Karpas-422 (cell line): ENCODE measurements around the gene ANGPTL2. TPM values are rescaled to one million over a fixed set of nuclear protein-coding genes. Genes with fewer than 3 reads are reported as not detected.

ENCODE experiments used
- DNase-seq: peaks from one replicate; pipeline ENCODE4 v3.0.0-alpha.2; 2015
- H2AFZ ChIP-seq: fragments of 200-600 bp; sonication (generic); 2 replicates; pipeline ENCODE4 v1.6.1; 2014; ENCODE audit warnings: antibody characterized with exemption, low read length, mixed read lengths
- H3K27ac ChIP-seq: fragments of 200-600 bp; sonication (generic); 2 replicates; pipeline ENCODE4 v1.5.1; 2014; ENCODE audit warnings: mild to moderate bottlenecking, low read length, moderate library complexity
- H3K27me3 ChIP-seq: fragments of 200-600 bp; sonication (generic); 2 replicates; pipeline ENCODE4 v1.6.1; 2014; ENCODE audit warnings: low read length, mixed read lengths
- H3K36me3 ChIP-seq: fragments of 200-600 bp; sonication (generic); 2 replicates; pipeline ENCODE4 v1.6.1; 2014; ENCODE audit warnings: low read length, mixed read lengths; ENCODE audit not compliant: insufficient read depth
- H3K4me1 ChIP-seq: fragments of 200-600 bp; sonication (generic); 2 replicates; pipeline ENCODE4 v1.6.1; 2014; ENCODE audit warnings: mild to moderate bottlenecking, low read length, mixed read lengths
- H3K4me2 ChIP-seq: fragments of 200-600 bp; sonication (generic); 2 replicates; pipeline ENCODE4 v1.6.1; 2014; ENCODE audit warnings: low read length, low read depth, mild to moderate bottlenecking; ENCODE audit not compliant: poor library complexity, severe bottlenecking
- H3K4me3 ChIP-seq: fragments of 200-600 bp; sonication (generic); 2 replicates; pipeline ENCODE4 v1.5.1; 2014; ENCODE audit warnings: mild to moderate bottlenecking, antibody characterized with exemption, low read length, mixed read lengths
- H3K79me2 ChIP-seq: fragments of 200-600 bp; sonication (generic); 2 replicates; pipeline ENCODE4 v1.6.1; 2014; ENCODE audit warnings: mild to moderate bottlenecking, low read length, mixed read lengths
- H3K9ac ChIP-seq: fragments of 200-600 bp; sonication (generic); 2 replicates; pipeline ENCODE4 v1.6.0; 2014; ENCODE audit warnings: low read length
- H3K9me2 ChIP-seq: fragments of 200-600 bp; sonication (generic), shearing (Covaris generic); replicated peaks from 2 replicates; pipeline ENCODE4 v1.6.0; 2014; ENCODE audit warnings: mild to moderate bottlenecking, low read length, moderate library complexity; ENCODE audit not compliant: insufficient read depth
- H3K9me3 ChIP-seq: fragments of 300-700, 200-600 bp; sonication (generic); 2 replicates; pipeline ENCODE4 v1.6.1; 2014; ENCODE audit warnings: low read length, mixed read lengths
- H4K20me1 ChIP-seq: fragments of 200-600 bp; sonication (generic); 2 replicates; pipeline ENCODE4 v1.6.1; 2014; ENCODE audit warnings: mild to moderate bottlenecking, antibody characterized with exemption, low read length, low read depth; ENCODE audit not compliant: insufficient read depth
- total RNA-seq: library from RNA; depleted of rRNA; stranded (reverse); fragments of >200 nt; shearing (Covaris generic); gene quantifications from 2 replicates; pipeline ENCODE4 v1.2.3, GENCODE V29; 2014; ENCODE audit warnings: low replicate concordance

ANGPTL2 gene
- total RNA-seq, 1 experiment from 2014 or later: not detected

DNA sequence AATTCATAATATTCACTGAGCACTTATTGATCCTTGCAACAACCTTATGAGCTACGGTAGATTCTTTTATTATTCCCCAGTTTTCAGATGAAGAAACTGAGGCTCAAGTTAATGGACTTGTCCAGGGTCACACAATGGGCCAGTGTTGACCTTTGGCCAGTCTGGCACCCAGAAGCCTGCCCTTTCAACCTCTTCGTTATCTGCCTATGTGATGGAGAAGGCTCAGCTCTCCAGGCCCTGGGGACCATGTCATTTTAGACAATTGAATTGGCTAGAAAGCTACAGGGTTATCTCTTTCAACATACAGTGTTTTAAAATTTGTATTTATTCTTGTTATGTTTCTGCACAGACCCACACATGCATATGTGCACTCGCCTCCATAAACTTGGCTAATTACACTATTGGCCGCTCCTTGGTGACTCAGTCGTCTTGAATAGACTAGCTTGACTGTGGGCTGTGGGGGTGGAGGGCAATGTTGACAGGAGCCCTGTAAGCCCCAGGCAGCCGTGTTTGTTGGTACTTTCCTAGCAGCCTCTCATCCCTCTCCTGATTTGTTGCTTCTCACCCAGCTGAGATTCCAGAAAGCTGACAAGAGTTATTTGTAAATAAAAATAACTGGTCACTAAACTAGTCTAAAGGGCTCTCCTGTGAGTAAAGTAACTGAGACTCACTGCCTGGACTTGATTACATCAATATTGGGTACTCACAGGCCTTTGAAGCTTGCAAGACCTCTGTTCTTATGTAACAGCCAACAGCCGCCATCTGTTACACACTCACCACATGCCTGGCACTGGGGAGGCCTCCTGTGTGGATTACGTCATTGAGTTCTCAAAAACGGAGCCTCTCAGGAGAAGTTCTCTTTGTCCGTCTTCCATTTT, 8.5 kb upstream of the ANGPTL2 start:
- H3K79me2 ChIP-seq: no peaks in the 10 kb centered on the region
- H3K4me1 ChIP-seq: no peaks in the 10 kb centered on the region
- H3K4me2 ChIP-seq: no peak overlapping the region
- no peaks in the 10 kb centered on the region for H3K36me3 ChIP-seq
- H3K4me3 ChIP-seq: no peak overlapping the region
- no peaks in the 10 kb centered on the region for H3K9me3 ChIP-seq
- DNase-seq: no peak
- no peak overlapping the region for H3K27ac ChIP-seq
- H3K27me3 ChIP-seq: no peaks in the 10 kb centered on the region; the same call in 1 of the 2 replicates
- peaks cover 4% of the 10 kb centered on the region; the same call in 1 of the 2 replicates for H4K20me1 ChIP-seq
- no peaks in the 10 kb centered on the region for H3K9me2 ChIP-seq
- H3K9ac ChIP-seq: no peak overlapping the region
- no peak overlapping the region for H2AFZ ChIP-seq

DNA sequence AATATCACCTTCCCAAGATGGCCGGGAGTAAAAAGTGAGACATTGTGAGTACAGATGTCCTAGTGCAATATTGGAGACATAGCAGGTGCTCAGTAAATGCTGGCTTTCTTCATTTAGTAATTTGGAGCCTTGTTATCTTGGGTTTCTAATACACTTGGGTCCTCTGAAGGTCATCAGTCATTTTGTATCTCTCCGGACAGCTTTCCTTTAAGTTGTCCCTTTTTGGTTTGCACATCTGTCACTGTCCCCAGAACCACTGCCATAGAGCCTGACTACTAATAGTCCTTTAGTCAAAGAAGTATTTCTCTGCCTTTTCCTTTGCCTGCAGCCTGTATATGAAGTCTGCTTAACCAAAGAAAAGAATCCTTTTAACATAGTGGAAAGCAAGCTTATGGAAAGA, 7.8 kb upstream of the ANGPTL2 start:
- H4K20me1 ChIP-seq: peaks cover 4% of the 10 kb centered on the region; the same call in 1 of the 2 replicates
- H3K27me3 ChIP-seq: no peaks in the 10 kb centered on the region; the same call in 1 of the 2 replicates
- no peak overlapping the region for H2AFZ ChIP-seq
- no peak overlapping the region for H3K4me3 ChIP-seq
- H3K27ac ChIP-seq: no peak overlapping the region
- no peak overlapping the region for H3K4me2 ChIP-seq
- H3K4me1 ChIP-seq: no peaks in the 10 kb centered on the region
- no peak overlapping the region for H3K9ac ChIP-seq
- H3K9me2 ChIP-seq: no peaks in the 10 kb centered on the region
- H3K9me3 ChIP-seq: no peaks in the 10 kb centered on the region
- no peaks in the 10 kb centered on the region for H3K36me3 ChIP-seq
- DNase-seq: no peak
- no peaks in the 10 kb centered on the region for H3K79me2 ChIP-seq

DNA sequence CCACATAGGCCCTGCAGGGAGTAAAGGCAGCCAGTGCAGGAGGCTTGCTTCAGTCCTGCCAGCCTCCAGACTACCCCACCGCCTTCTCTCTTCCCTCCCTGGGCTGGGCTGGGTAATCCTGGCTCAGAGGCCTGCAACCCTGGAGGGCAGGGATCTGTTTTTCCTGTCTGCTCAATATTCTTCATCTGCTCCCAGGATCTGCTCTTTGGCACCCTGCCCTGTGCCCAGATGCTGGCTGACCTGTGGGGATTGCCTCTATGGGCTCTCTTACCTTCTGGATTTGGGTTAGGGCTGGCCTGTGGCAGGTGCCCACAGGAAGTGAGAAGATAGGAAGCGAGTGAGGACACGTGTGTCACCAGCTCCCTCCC, 7.3 kb upstream of the ANGPTL2 start:
- H4K20me1 ChIP-seq: peaks cover 4% of the 10 kb centered on the region; the same call in 1 of the 2 replicates
- no peak overlapping the region for H3K27ac ChIP-seq
- no peak for DNase-seq
- H3K9me3 ChIP-seq: no peaks in the 10 kb centered on the region
- H3K9ac ChIP-seq: no peak overlapping the region
- H2AFZ ChIP-seq: no peak overlapping the region
- H3K4me2 ChIP-seq: no peak overlapping the region
- H3K4me3 ChIP-seq: no peak overlapping the region
- no peaks in the 10 kb centered on the region for H3K4me1 ChIP-seq
- H3K27me3 ChIP-seq: no peaks in the 10 kb centered on the region; the same call in 1 of the 2 replicates
- H3K9me2 ChIP-seq: no peaks in the 10 kb centered on the region
- no peaks in the 10 kb centered on the region for H3K79me2 ChIP-seq
- H3K36me3 ChIP-seq: no peaks in the 10 kb centered on the region

DNA sequence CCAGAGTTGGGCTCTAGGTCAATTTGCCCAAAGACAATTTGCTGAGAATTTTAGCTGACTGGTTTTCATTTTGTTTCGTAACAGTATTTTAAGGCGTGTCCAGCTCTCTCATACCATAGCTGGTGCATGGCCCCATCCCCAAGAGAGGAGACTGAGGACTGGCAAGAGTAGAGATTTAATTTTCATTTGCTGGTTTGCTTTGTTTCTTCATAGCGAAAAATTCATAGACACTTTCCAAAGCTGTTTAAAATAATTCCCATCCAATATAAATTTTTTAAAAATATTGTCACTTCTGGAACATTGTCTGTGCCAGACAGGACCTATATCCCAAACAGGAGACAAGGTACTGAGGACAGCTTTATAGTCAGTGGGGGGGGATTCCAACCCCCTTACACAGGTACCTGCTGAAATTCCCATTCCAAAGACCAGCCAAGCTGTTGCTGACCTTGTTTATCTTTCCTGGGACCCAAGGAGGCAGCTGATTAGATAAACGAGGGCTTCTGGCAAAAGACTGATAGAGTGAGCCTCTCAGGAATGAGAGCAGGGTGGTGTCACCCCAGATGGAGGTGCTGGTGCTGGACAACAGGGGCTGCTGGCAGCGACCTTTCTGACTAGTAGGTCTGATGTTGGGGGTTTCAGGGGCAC, 6.8 kb upstream of the ANGPTL2 start:
- no peaks in the 10 kb centered on the region for H3K79me2 ChIP-seq
- H3K4me3 ChIP-seq: no peak overlapping the region
- H3K27me3 ChIP-seq: no peaks in the 10 kb centered on the region; the same call in 1 of the 2 replicates
- H3K9me3 ChIP-seq: no peaks in the 10 kb centered on the region
- no peak overlapping the region for H3K9ac ChIP-seq
- H3K4me1 ChIP-seq: no peaks in the 10 kb centered on the region
- H4K20me1 ChIP-seq: peaks cover 4% of the 10 kb centered on the region
- H3K36me3 ChIP-seq: no peaks in the 10 kb centered on the region
- H3K4me2 ChIP-seq: no peak overlapping the region
- no peak overlapping the region for H3K27ac ChIP-seq
- H3K9me2 ChIP-seq: no peaks in the 10 kb centered on the region
- no peak for DNase-seq
- no peak overlapping the region for H2AFZ ChIP-seq

DNA sequence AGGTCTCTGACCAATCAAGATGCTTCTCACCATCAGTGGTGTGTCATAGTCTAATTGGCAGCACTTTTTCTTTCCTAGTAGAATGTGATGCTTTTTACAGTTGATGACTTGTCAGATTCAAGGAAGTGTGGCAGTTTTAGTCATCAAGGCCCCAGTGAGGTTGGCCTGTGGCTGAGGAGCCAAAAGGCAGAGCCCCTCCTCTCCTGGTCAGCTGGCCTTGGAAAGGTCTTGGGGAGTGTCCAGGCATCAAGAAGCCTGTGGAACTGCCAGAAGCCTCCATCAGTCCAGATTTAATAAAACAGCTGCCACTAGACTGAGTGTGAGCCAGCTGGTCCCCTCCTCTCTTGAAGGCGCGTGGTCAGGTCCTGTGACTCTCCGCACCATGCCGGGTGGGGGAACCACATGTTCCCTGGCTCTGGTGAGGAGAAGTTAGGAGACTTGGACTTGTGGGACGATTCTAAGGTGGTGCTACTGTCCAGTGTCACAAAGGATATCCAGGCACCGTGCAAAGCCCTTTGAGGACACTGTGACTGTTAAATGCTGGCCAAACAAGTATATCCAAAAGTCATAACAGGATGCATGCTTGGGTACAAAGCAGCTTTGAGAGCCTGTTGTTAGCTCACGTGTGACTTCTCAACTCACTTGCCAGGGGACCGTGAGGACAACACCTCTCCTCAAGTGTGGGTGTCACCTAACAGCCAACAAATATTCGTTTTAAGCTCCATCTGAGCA, 6.1 kb upstream of the ANGPTL2 start:
- H3K4me1 ChIP-seq: no peaks in the 10 kb centered on the region
- no peak for DNase-seq
- H3K9ac ChIP-seq: no peak overlapping the region
- no peak overlapping the region for H3K4me3 ChIP-seq
- H3K9me2 ChIP-seq: no peaks in the 10 kb centered on the region
- H3K4me2 ChIP-seq: no peak overlapping the region
- H3K27me3 ChIP-seq: no peaks in the 10 kb centered on the region
- H3K27ac ChIP-seq: no peak overlapping the region
- H4K20me1 ChIP-seq: peaks cover 4% of the 10 kb centered on the region
- H2AFZ ChIP-seq: no peak overlapping the region
- no peaks in the 10 kb centered on the region for H3K79me2 ChIP-seq
- H3K36me3 ChIP-seq: no peaks in the 10 kb centered on the region
- H3K9me3 ChIP-seq: no peaks in the 10 kb centered on the region

DNA sequence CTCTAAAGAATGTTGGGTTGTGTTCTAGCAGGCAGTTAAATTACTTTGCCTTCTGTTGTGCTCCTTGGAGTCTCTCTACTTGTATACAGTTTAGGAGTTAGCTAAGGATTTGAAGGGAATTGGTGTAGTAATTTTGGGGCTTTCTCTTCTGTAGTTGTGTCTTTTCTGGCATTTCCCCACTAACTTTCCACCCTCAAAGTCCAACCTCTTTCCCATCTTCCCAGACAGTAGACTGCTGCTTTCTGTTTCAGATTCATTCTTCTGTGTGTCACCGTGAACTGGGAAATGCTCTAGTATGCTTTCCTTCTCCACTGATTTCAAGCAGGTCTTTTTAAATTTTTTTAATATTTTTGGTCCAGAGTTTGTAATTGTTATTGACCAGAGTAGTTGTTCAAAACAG, 4.5 kb upstream of the ANGPTL2 start:
- Histone ChIP-seq H2AFZ (no peak overlapping the region), H3K27me3 (no peaks in the 10 kb centered on the region), H3K9me2 (no peaks in the 10 kb centered on the region), H3K9ac (no peak overlapping the region), H3K4me2 (no peak overlapping the region), H3K79me2 (no peaks in the 10 kb centered on the region), H3K4me3 (no peak overlapping the region), H3K36me3 (no peaks in the 10 kb centered on the region), H3K27ac (no peak overlapping the region), H3K9me3 (no peaks in the 10 kb centered on the region), H4K20me1 (peaks cover 4% of the 10 kb centered on the region), H3K4me1 (no peaks in the 10 kb centered on the region)
- DNase-seq: no peak

DNA sequence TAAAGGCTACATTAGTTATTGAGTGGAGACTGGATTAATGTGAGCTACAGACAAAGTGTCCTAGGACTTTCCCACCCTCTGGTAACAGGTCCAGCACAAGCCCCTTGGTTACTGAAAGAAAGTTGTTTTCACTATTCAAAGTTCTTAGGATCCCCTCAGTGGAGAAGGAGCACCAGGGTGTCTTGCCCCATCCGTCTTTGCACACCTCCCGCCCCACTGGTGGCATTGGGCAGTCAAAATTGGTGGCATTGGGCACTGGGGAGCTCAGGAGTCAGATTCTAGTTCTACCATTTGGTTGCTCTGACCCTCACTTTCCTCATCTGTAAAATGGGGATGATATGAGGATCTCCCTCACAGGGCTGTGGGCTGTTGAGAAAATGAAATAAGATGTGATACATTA, 2.4 kb upstream of the ANGPTL2 start:
- no peak overlapping the region for H3K4me3 ChIP-seq
- no peaks in the 10 kb centered on the region for H3K27me3 ChIP-seq
- H2AFZ ChIP-seq: no peak overlapping the region
- no peak overlapping the region for H3K27ac ChIP-seq
- H3K4me1 ChIP-seq: no peaks in the 10 kb centered on the region
- no peak overlapping the region for H3K9ac ChIP-seq
- no peak for DNase-seq
- H3K9me2 ChIP-seq: no peaks in the 10 kb centered on the region
- no peaks in the 10 kb centered on the region for H3K9me3 ChIP-seq
- H3K36me3 ChIP-seq: no peaks in the 10 kb centered on the region
- no peak overlapping the region for H3K4me2 ChIP-seq
- no peaks in the 10 kb centered on the region for H3K79me2 ChIP-seq
- H4K20me1 ChIP-seq: peaks cover 4% of the 10 kb centered on the region

DNA sequence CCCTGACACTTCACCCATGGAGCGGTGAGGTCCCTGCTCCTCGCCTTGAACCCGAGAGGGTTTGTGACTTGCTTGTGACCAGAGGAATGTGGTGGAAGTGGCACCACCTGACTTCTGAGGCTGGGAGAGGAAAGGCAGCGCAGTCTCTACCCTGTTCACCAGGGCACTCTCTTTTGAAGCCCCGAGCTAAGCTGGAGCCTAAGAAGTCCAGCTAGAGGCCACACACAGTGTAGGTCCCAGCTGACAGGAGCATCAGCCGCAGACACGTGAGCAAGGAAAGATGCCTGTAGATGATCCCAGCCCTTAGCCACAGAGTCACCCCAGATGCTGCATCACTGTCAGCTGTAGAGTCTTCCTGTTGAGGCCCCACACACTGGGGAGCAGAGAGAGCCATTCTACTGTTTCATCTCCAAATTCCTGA, 1.7 kb upstream of the ANGPTL2 start:
- Histone ChIP-seq H3K79me2 (no peaks in the 10 kb centered on the region), H3K27me3 (no peaks in the 10 kb centered on the region), H3K27ac (no peak overlapping the region), H3K9me2 (no peaks in the 10 kb centered on the region), H4K20me1 (peaks cover 7% of the 10 kb centered on the region), H3K4me1 (no peaks in the 10 kb centered on the region), H3K4me2 (no peak overlapping the region), H3K9me3 (no peaks in the 10 kb centered on the region), H3K4me3 (no peak overlapping the region), H2AFZ (no peak overlapping the region), H3K9ac (no peak overlapping the region), H3K36me3 (no peaks in the 10 kb centered on the region)
- DNase-seq: no peak
